ENCODE results near the gene CSNK2A1. TPM values are rescaled to one million over a fixed set of nuclear protein-coding genes. Genes with fewer than 3 reads are reported as not detected.

CSNK2A1 gene
- total and polyA plus RNA-seq, 2 experiments from 2014 or later = 85.1 to 244 TPM

- TF ChIP-seq ZNF462 (CRISPR knock-in tag; IDR thresholded peaks at IDR 0.05) = no peak
- no peak for TF ChIP-seq STAT1 (IDR thresholded peaks at IDR 0.05; ENCODE audit: unreplicated experiment)
- no peak for TF ChIP-seq ZNF331 (CRISPR knock-in tag; IDR thresholded peaks at IDR 0.05; ENCODE audit: low read depth)
- no peak for TF ChIP-seq ETS1 (IDR thresholded peaks at IDR 0.05)
- TF ChIP-seq CTCF (conservative IDR thresholded peaks at IDR 0.05; ENCODE audit: low read depth in 2 of 2) = no peak
- TF ChIP-seq JUNB (IDR thresholded peaks at IDR 0.05; ENCODE audit: unreplicated experiment) = no peak
- no peak for TF ChIP-seq EZH2phosphoT487 (IDR thresholded peaks at IDR 0.05; ENCODE audit: unreplicated experiment)
Observed at GRCh38 chr20:497979-498378, 45.6 kb downstream of the CSNK2A1 start (continued).
